Transverse colon (tissue), 4 donors: Measurements from ENCODE around the gene FGFBP2. TPM values are rescaled to one million over a fixed set of nuclear protein-coding genes. Genes with fewer than 3 reads are reported as not detected.

Experiments used
- DNase-seq: peaks from one replicate; pipeline ENCODE4 v3.0.0-alpha.2; 2019
- H3K27ac ChIP-seq, 4 donors: fragments of 200-600 bp; sonication (generic); 2 replicates each; pipeline ENCODE4 v1.5.1; 2016 to 2018; ENCODE audit warnings: inconsistent platforms in 4 of 4
- H3K27me3 ChIP-seq: fragments of 200-600 bp; sonication (generic); 2 replicates; pipeline ENCODE4 v1.5.1; 2017; ENCODE audit warnings: inconsistent platforms
- H3K36me3 ChIP-seq, 4 donors: fragments of 200-600 bp; sonication (generic); 2 replicates each; pipeline ENCODE4 v1.5.1; 2017 to 2019; ENCODE audit warnings: inconsistent platforms in 4 of 4
- H3K4me1 ChIP-seq, 4 donors: fragments of 200-600 bp; sonication (generic); 2 replicates each; pipeline ENCODE4 v1.5.1; 2017 to 2020; ENCODE audit warnings: inconsistent platforms in 4 of 4
- H3K4me3 ChIP-seq, 4 donors: fragments of 200-600 bp; sonication (generic); 1 replicate in 1 of 4; 2 replicates in 3 of 4; pipeline versions ENCODE4 v1.5.1 to v1.6.1; 2017 to 2019; ENCODE audit warnings: inconsistent platforms in 4 of 4
- H3K9me3 ChIP-seq, 2 donors: fragments of 200-600 bp; sonication (generic); 2 replicates each; pipeline ENCODE4 v1.5.1; 2017 to 2019; ENCODE audit warnings: inconsistent platforms in 2 of 2
- CTCF ChIP-seq, 5 experiments: fragments of 200-600 bp in 3 of 5; fragments of 450-650 bp in 2 of 5; sonication (generic) in 3 of 5; IDR thresholded peaks; 1 replicate in 2 of 5; 2 replicates in 3 of 5; pipeline ENCODE4 v1.5.1; 2016 to 2017; ENCODE audit warnings: antibody characterized with exemption in 5 of 5, inconsistent platforms in 3 of 5, mild to moderate bottlenecking in 2 of 5, moderate library complexity in 1 of 5
- EP300 ChIP-seq: sonication (generic); formaldehyde crosslinking; IDR thresholded peaks from one replicate; pipeline ENCODE4 v1.6.1; 2017; ENCODE audit warnings: antibody characterized with exemption, low read depth
- POLR2A ChIP-seq: fragments of 450-650 bp; IDR thresholded peaks from one replicate; pipeline ENCODE4 v1.6.1; 2016; ENCODE audit warnings: antibody characterized with exemption, mild to moderate bottlenecking, moderate library complexity
- POLR2AphosphoS5 ChIP-seq, 3 donors: sonication (generic); formaldehyde crosslinking; IDR thresholded peaks; one replicate each; pipeline ENCODE4 v1.6.1; 2016; ENCODE audit warnings: antibody characterized with exemption in 3 of 3
- WGBS, 2 donors: methylation state at CpG; one replicate each; pipeline ENCODE4 v1.1.5; 2018; ENCODE audit warnings: low coverage in 1 of 2; 5-methylcytosine and 5-hydroxymethylcytosine counted together
- in situ Hi-C, 4 donors: fragments of 200-750 bp; cut with MboI; loops; one replicate each; pipeline versions ENCODE4 v1.15.0 to v1.15.1; 2017; ENCODE audit warnings: low sequenced_read_pairs in 3 of 4, low pct_ligation_motif_present in 1 of 4, low pct_unique_long_range_greater_than_20kb in 1 of 4
- intact Hi-C: fragments of 100-400 bp; cut with DNase I; formaldehyde crosslinking; loops from one replicate; pipeline ENCODE4 v1.15.1; 2023; ENCODE audit warnings: low total_unique reads
- total RNA-seq, 4 donors: library from RNA; depleted of rRNA; stranded (reverse); fragments of >200 nt; gene quantifications; one replicate each; pipeline ENCODE4 v1.1.0, GENCODE V29; 2016

FGFBP2 gene
- total RNA-seq, 4 donors from 2014 or later: 2.2 to 5.6 TPM; not detected in 2

GRCh38 chr4:15996773-15997172, 33.8 kb upstream of the FGFBP2 start:
- 56 to 68% methylated on average over 2 to 4 of the region's 4 CpGs for WGBS, 2 donors
- intact Hi-C loops: loop anchor here (5.0 kb wide), 1 partner anchor 114 kb away; no protein-coding TSS in a partner anchor
- no peak overlapping the region for H3K4me3 ChIP-seq
- H3K27me3 ChIP-seq: no peaks in the 10 kb centered on the region
- DNase-seq: no peak
- no peaks in the 10 kb centered on the region for H3K36me3 ChIP-seq
- no peak for TF ChIP-seq CTCF (IDR thresholded peaks at IDR 0.05)
- TF ChIP-seq EP300: no peak
- no peak for TF ChIP-seq POLR2AphosphoS5 (IDR thresholded peaks at IDR 0.05)
- TF ChIP-seq POLR2A: no peak
- no peaks in the 10 kb centered on the region for H3K9me3 ChIP-seq
- in situ Hi-C loops: loop anchor here in 2 of 4 donors (10.0 to 25.0 kb wide), 2 partner anchors 192 to 509 kb away; no protein-coding TSS in a partner anchor
- peaks cover 0 to 7% (median 5%) of the 10 kb centered on the region in 4 donors for H3K4me1 ChIP-seq
- H3K27ac ChIP-seq: no peak overlapping the region

- TF ChIP-seq EP300: no peak
- TF ChIP-seq POLR2AphosphoS5 (IDR thresholded peaks at IDR 0.05): no peak
- TF ChIP-seq POLR2A: no peak
- TF ChIP-seq CTCF (IDR thresholded peaks at IDR 0.05): no peak
- WGBS, 2 donors: 48 to 62% methylated on average over 3 of the region's 3 CpGs
- intact Hi-C loops: loop anchor here (5.0 kb wide), 1 partner anchor 114 kb away; no protein-coding TSS in a partner anchor
These were observed 32.9 kb upstream of the FGFBP2 start for GRCh38 chr4:15995826-15996225.

GRCh38 chr4:15992167-15992485, 29.2 kb upstream of the FGFBP2 start:
- intact Hi-C loops (no loop called here), in situ Hi-C loops (loop anchor here in 2 of 4 donors (10.0 to 25.0 kb wide), 2 partner anchors 187 to 505 kb away; no protein-coding TSS in a partner anchor)
- no peak for DNase-seq
- no peaks in the 10 kb centered on the region for H3K9me3 ChIP-seq
- WGBS, 2 donors: 58 to 90% methylated on average over 1 to 2 of the region's 2 CpGs
- H3K4me1 ChIP-seq: peaks cover 0 to 11% (median 4%) of the 10 kb centered on the region in 4 donors
- H3K4me3 ChIP-seq: no peak overlapping the region
- H3K27me3 ChIP-seq: no peaks in the 10 kb centered on the region
- no peak overlapping the region for H3K27ac ChIP-seq
- no peak for TF ChIP-seq POLR2A
- no peak for TF ChIP-seq CTCF (IDR thresholded peaks at IDR 0.05)
- no peak for TF ChIP-seq EP300
- TF ChIP-seq POLR2AphosphoS5 (IDR thresholded peaks at IDR 0.05): no peak
- H3K36me3 ChIP-seq: no peaks in the 10 kb centered on the region

More at GRCh38 chr4:15995826-15996225, 32.9 kb upstream of the FGFBP2 start:
- Histone ChIP-seq H3K27me3 (no peaks in the 10 kb centered on the region), H3K4me3 (no peak overlapping the region), H3K4me1 (peaks cover 0 to 5% (median 4%) of the 10 kb centered on the region in 4 donors), H3K9me3 (no peaks in the 10 kb centered on the region), H3K36me3 (no peaks in the 10 kb centered on the region), H3K27ac (no peak overlapping the region)
- in situ Hi-C loops: loop anchor here in 2 of 4 donors (10.0 to 25.0 kb wide), 2 partner anchors 191 to 509 kb away; no protein-coding TSS in a partner anchor
- DNase-seq: no peak

- Histone ChIP-seq H3K27me3 (no peaks in the 10 kb centered on the region), H3K27ac (no peak overlapping the region)
- TF ChIP-seq CTCF (IDR thresholded peaks at IDR 0.05) (no peak), EP300 (no peak), POLR2A (no peak), POLR2AphosphoS5 (IDR thresholded peaks at IDR 0.05) (no peak)
These were observed 27.8 kb upstream of the FGFBP2 start for GRCh38 chr4:15990570-15991285.

More at GRCh38 chr4:15990570-15991285, 27.8 kb upstream of the FGFBP2 start:
- no peaks in the 10 kb centered on the region for H3K9me3 ChIP-seq
- WGBS, 2 donors: 54 to 71% methylated on average over 7 to 12 of the region's 12 CpGs
- intact Hi-C loops (no loop called here), in situ Hi-C loops (loop anchor here in 2 of 4 donors (10.0 to 25.0 kb wide), 2 partner anchors 186 to 503 kb away; no protein-coding TSS in a partner anchor)
- H3K4me3 ChIP-seq: no peak overlapping the region
- DNase-seq: no peak
- peaks cover 0 to 11% (median 4%) of the 10 kb centered on the region in 4 donors for H3K4me1 ChIP-seq
- peaks cover 0 to 5% (median 0%) of the 10 kb centered on the region in 4 donors for H3K36me3 ChIP-seq
